IPS-20b (cell line): ENCODE data around the gene LSR.

Source experiments
- H3K27ac ChIP-seq: one replicate; pipeline ENCODE4 v1.5.1; 2013; ENCODE audit warnings: low read length
- H3K27me3 ChIP-seq: 2 replicates; pipeline ENCODE4 v1.6.1; 2013; ENCODE audit warnings: mild to moderate bottlenecking, low read length, inconsistent platforms; ENCODE audit not compliant: insufficient read depth
- H3K36me3 ChIP-seq: 2 replicates; pipeline ENCODE4 v1.6.1; 2013; ENCODE audit warnings: low read depth, mild to moderate bottlenecking, inconsistent platforms, low read length, moderate library complexity; ENCODE audit not compliant: insufficient read depth
- H3K4me1 ChIP-seq: 2 replicates; pipeline ENCODE4 v1.6.1; 2013; ENCODE audit warnings: mild to moderate bottlenecking, control low read depth, inconsistent platforms, low read length, moderate library complexity; ENCODE audit not compliant: insufficient read depth
- H3K4me3 ChIP-seq: 2 replicates; pipeline ENCODE4 v1.5.1; 2013; ENCODE audit warnings: mild to moderate bottlenecking, low read length, inconsistent platforms
- H3K9ac ChIP-seq: 2 replicates; pipeline ENCODE4 v1.6.1; 2013; ENCODE audit warnings: low read depth, mild to moderate bottlenecking, inconsistent platforms, low read length, moderate library complexity
- H3K9me3 ChIP-seq: 2 replicates; pipeline ENCODE4 v1.6.1; 2013; ENCODE audit warnings: mild to moderate bottlenecking, low read depth, low read length, inconsistent platforms; ENCODE audit not compliant: insufficient read depth

LSR gene

DNA sequence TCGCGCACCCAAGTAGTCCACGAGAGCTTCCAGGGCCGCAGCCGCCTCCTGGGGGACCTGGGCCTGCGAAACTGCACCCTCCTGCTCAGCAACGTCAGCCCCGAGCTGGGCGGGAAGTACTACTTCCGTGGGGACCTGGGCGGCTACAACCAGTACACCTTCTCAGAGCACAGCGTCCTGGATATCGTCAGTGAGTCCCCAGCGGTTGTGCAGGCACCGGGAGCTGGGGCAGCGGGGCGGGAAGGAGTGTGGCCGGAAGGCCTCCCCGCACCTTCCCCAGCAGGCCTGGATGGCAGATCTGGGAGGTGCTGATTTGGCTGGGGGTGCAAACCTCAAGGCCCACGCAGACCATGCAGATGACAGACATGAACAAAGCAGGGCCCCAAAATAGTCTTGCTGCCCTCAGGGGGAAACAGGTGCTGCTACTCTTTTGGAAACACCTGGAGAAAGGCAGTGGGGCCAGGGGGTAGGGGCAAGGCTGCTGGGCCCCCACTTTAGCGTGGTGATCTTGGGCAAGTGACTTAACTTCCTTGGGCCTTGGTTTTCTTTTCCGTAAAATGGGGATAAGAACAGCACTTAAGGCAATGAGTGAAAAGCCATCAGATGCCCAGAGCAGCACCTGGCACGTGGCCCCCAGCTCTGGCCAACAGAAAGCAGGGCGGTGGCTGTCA lies 47.1 kb downstream of the LSR start:
- Histone ChIP-seq H3K4me3 (no peak overlapping the region), H3K27ac (no peak overlapping the region), H3K9me3 (no peaks in the 10 kb centered on the region), H3K4me1 (no peaks in the 10 kb centered on the region; the same call in 1 of the 2 replicates), H3K27me3 (0 out of 2 replicates have a peak, but pooled peaks cover 5% of the 10 kb centered on the region), H3K36me3 (no peaks in the 10 kb centered on the region), H3K9ac (no peak overlapping the region)

GRCh38 chr19:35296644-35297514 lies 48.1 kb downstream of the LSR start:
- H3K36me3 ChIP-seq = no peaks in the 10 kb centered on the region
- no peaks in the 10 kb centered on the region; the same call in 1 of the 2 replicates for H3K4me1 ChIP-seq
- H3K27ac ChIP-seq = no peak overlapping the region

DNA sequence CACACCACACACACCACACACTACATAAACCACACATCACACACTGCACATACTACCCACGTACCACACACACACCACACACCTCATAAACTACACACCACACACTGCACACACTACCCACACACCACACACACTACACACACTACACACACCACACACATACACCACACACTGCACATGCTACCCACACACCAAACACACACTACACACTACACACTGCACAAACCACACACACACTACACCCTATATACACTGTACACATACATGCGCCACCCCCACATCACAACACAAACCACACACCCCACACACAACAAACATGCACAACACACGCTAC lies 48.7 kb downstream of the LSR start:
- no peak overlapping the region for H3K9ac ChIP-seq
- H3K4me3 ChIP-seq = no peak overlapping the region
- no peaks in the 10 kb centered on the region; the same call in 1 of the 2 replicates for H3K4me1 ChIP-seq
- no peaks in the 10 kb centered on the region for H3K9me3 ChIP-seq
- H3K36me3 ChIP-seq = no peaks in the 10 kb centered on the region
- H3K27ac ChIP-seq = no peak overlapping the region
- H3K27me3 ChIP-seq = 0 out of 2 replicates have a peak, but pooled peaks cover 5% of the 10 kb centered on the region

More at GRCh38 chr19:35296644-35297514, 48.1 kb downstream of the LSR start:
- Histone ChIP-seq H3K9ac (no peak overlapping the region), H3K4me3 (no peak overlapping the region), H3K9me3 (no peaks in the 10 kb centered on the region), H3K27me3 (0 out of 2 replicates have a peak, but pooled peaks cover 5% of the 10 kb centered on the region)

DNA sequence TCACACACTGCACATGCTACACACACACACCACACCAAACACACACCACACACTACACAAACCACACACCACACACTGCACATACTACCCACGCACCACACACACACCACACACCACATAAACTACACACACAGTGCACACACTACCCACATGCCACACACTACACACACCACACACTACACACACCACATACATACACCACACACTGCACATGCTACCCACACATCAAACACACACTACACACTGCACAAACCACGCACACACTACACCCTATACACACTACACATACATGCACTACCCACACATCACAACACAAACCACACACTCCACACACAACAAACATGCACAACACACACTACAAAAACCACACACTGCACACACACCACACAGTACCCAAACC lies 49.1 kb downstream of the LSR start:
- Histone ChIP-seq H3K27me3 (0 out of 2 replicates have a peak, but pooled peaks cover 2% of the 10 kb centered on the region), H3K9ac (no peak overlapping the region), H3K4me3 (no peak overlapping the region), H3K36me3 (no peaks in the 10 kb centered on the region), H3K4me1 (no peaks in the 10 kb centered on the region; the same call in 1 of the 2 replicates), H3K27ac (no peak overlapping the region), H3K9me3 (no peaks in the 10 kb centered on the region)

- no peaks in the 10 kb centered on the region; the same call in 1 of the 2 replicates for H3K4me1 ChIP-seq
- no peaks in the 10 kb centered on the region for H3K27me3 ChIP-seq
- no peaks in the 10 kb centered on the region for H3K36me3 ChIP-seq
- H3K27ac ChIP-seq = no peak overlapping the region
- no peak overlapping the region for H3K4me3 ChIP-seq
- H3K9me3 ChIP-seq = no peaks in the 10 kb centered on the region
- H3K9ac ChIP-seq = no peak overlapping the region
Measured at GRCh38 chr19:35298561-35298972, 49.8 kb downstream of the LSR start.

- Histone ChIP-seq H3K27ac (no peak overlapping the region), H3K36me3 (no peaks in the 10 kb centered on the region), H3K9ac (no peak overlapping the region), H3K4me3 (no peak overlapping the region), H3K27me3 (no peaks in the 10 kb centered on the region), H3K9me3 (no peaks in the 10 kb centered on the region), H3K4me1 (no peaks in the 10 kb centered on the region)
Measured at GRCh38 chr19:35299523-35300338, 50.9 kb downstream of the LSR start.

DNA sequence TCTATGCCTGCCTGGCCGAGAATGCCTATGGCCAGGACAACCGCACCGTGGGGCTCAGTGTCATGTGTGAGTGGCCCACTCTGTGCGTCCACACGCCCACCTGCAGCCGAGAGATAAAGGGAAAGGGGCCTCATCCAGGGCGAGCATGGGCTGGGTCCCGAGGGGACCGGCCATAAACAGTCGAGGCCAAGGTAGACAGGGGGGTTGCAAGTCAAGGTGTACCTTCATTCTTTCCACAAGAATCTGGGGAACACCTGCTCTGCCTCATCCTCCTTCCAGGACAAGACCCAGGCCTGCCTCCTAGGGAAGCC lies 51.5 kb downstream of the LSR start:
- Histone ChIP-seq H3K9me3 (no peaks in the 10 kb centered on the region), H3K27ac (no peak overlapping the region), H3K4me1 (no peaks in the 10 kb centered on the region), H3K36me3 (no peaks in the 10 kb centered on the region), H3K27me3 (no peaks in the 10 kb centered on the region), H3K9ac (no peak overlapping the region), H3K4me3 (no peak overlapping the region)

DNA sequence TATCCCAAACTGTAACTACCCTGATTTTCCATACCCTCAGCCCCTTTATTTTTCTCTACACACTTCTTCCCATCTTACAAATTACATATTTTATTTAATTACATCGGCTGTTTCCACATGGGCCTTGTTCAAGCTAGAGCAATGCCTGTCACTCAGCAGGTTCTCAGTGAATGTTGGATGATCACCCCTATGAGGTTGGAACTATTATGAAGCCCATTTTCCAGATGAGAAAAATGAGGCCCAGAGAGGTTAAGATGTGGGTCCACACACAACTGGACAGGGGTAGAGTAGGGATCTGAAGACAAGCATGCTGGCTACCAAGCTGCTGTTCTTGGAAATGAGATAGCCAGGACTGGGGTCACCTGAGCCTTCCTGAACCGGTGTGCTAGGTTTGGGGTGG lies 53.2 kb downstream of the LSR start:
- Histone ChIP-seq H3K27ac (no peak overlapping the region), H3K9me3 (no peaks in the 10 kb centered on the region), H3K4me1 (no peaks in the 10 kb centered on the region), H3K9ac (no peak overlapping the region), H3K4me3 (no peak overlapping the region), H3K27me3 (no peaks in the 10 kb centered on the region), H3K36me3 (no peaks in the 10 kb centered on the region)

DNA sequence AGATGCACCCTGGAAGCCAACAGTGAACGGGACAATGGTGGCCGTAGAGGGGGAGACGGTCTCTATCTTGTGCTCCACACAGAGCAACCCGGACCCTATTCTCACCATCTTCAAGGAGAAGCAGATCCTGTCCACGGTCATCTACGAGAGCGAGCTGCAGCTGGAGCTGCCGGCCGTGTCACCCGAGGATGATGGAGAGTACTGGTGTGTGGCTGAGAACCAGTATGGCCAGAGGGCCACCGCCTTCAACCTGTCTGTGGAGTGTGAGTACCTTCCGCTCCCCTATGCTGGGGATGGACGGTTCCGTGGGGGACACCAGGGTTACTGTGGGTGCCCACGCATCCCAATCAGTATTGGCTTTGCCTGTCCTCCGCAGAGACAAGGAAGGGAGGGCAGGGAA lies 53.6 kb downstream of the LSR start:
- no peaks in the 10 kb centered on the region for H3K36me3 ChIP-seq
- no peak overlapping the region for H3K27ac ChIP-seq
- no peak overlapping the region for H3K9ac ChIP-seq
- no peak overlapping the region for H3K4me3 ChIP-seq
- H3K9me3 ChIP-seq = no peaks in the 10 kb centered on the region
- no peaks in the 10 kb centered on the region for H3K27me3 ChIP-seq
- H3K4me1 ChIP-seq = no peaks in the 10 kb centered on the region

GRCh38 chr19:35303357-35303915 lies 54.6 kb downstream of the LSR start:
- Histone ChIP-seq H3K9ac (no peak overlapping the region), H3K36me3 (no peaks in the 10 kb centered on the region), H3K9me3 (no peaks in the 10 kb centered on the region), H3K27me3 (no peaks in the 10 kb centered on the region), H3K27ac (no peak overlapping the region), H3K4me3 (no peak overlapping the region), H3K4me1 (no peaks in the 10 kb centered on the region)

DNA sequence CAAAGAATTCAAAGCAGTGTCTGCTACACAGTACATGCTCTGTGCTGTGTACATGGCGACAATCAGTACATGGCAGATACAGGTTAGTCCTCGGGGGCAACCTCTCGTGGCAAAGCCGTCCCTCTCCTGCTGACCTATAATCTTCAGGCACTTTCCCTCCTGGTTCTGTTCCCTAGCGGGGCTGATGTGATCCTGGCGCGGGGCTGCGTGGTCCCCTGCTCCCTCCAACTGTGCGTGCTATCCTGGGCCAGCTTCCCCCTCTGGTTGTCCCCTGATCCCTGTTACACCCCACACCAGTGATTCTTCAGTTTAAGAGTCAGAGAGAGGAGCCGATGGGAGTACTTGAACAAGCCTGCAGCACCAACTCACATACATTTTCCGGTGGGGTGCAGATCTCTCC lies 55.2 kb downstream of the LSR start:
- Histone ChIP-seq H3K36me3 (no peaks in the 10 kb centered on the region), H3K4me1 (no peaks in the 10 kb centered on the region), H3K27ac (no peak overlapping the region), H3K9me3 (no peaks in the 10 kb centered on the region), H3K9ac (no peak overlapping the region), H3K27me3 (no peaks in the 10 kb centered on the region), H3K4me3 (no peak overlapping the region)
